SK-N-SH (cell line): Measurements from ENCODE around the gene GRK5. TPM values are rescaled to one million over a fixed set of nuclear protein-coding genes. Genes with fewer than 3 reads are reported as not detected.

Experiments used
- CTCF ChIA-PET: fragments of 300-600, 350-600 bp; formaldehyde crosslinking; extraction: SDS; loops from one replicate; lab custom pipeline; 2021; lab: Yijun Ruan, JAX
- POLR2A ChIA-PET: fragments of 350-600 bp; sonication (Branson Sonifier 250); formaldehyde crosslinking; extraction: SDS; loops from one replicate; lab custom pipeline; 2020; ENCODE audit warnings: antibody characterized with exemption, inconsistent platforms; lab: Yijun Ruan, JAX
- DNase-seq: peaks from one replicate; pipeline ENCODE4 v3.0.0; 2012
- H2AFZ ChIP-seq: fragments of 200-600 bp; sonication (generic); 2 replicates; pipeline ENCODE4 v1.8.1; 2016; ENCODE audit warnings: antibody characterized with exemption, mild to moderate bottlenecking, low read depth
- H3F3A ChIP-seq: fragments of 200-600 bp; sonication (generic); replicated peaks from 2 replicates; pipeline ENCODE3; 2016; ENCODE audit warnings: antibody characterized with exemption, mild to moderate bottlenecking; ENCODE audit not compliant: insufficient read depth
- H3K27ac ChIP-seq, 2 experiments: fragments of 200-500 bp in 1 of 2; fragments of 200-600 bp in 1 of 2; sonication (Bioruptor generic) in 1 of 2; sonication (generic), shearing (Covaris generic) in 1 of 2; 2 replicates each; pipeline versions ENCODE4 v1.5.1 to v1.6.1; 2014 to 2016; ENCODE audit warnings: low read depth in 2 of 2, inconsistent platforms in 1 of 2, low read length in 1 of 2, mild to moderate bottlenecking in 1 of 2, mixed read lengths in 1 of 2
- H3K27me3 ChIP-seq: fragments of 200-600 bp; sonication (generic), shearing (Covaris generic); 2 replicates; pipeline ENCODE4 v1.6.1; 2016; ENCODE audit warnings: mixed run types; ENCODE audit not compliant: insufficient read depth
- H3K36me3 ChIP-seq, 2 experiments: fragments of 200-500 bp in 1 of 2; fragments of 200-600 bp in 1 of 2; sonication (Bioruptor generic) in 1 of 2; sonication (generic) in 1 of 2; replicated peaks in 1 of 2; 2 replicates each; pipeline versions ENCODE3 to v1.5.1; 2014 to 2016; ENCODE audit warnings: low read length in 1 of 2, mild to moderate bottlenecking in 1 of 2; ENCODE audit not compliant: insufficient read depth in 2 of 2, control insufficient read depth in 1 of 2
- H3K4me1 ChIP-seq, 2 experiments: fragments of 200-500 bp in 1 of 2; fragments of 200-600 bp in 1 of 2; sonication (Bioruptor generic) in 1 of 2; sonication (generic), shearing (Covaris generic) in 1 of 2; 2 replicates each; pipeline versions ENCODE4 v1.5.1 to v1.6.1; 2014 to 2016; ENCODE audit warnings: low read depth in 1 of 2, low read length in 1 of 2, mixed run types in 1 of 2; ENCODE audit not compliant: insufficient read depth in 2 of 2, control insufficient read depth in 1 of 2
- H3K4me2 ChIP-seq: fragments of 200-600 bp; sonication (generic), shearing (Covaris generic); 2 replicates; pipeline ENCODE4 v1.6.1; 2017; ENCODE audit warnings: mixed run types
- H3K4me3 ChIP-seq, 2 experiments: fragments of 200-500 bp in 1 of 2; fragments of 200-600 bp in 1 of 2; sonication (Bioruptor generic) in 1 of 2; sonication (generic), shearing (Covaris generic) in 1 of 2; 2 replicates each; pipeline versions ENCODE4 v1.5.1 to v1.8.1; 2014 to 2016; ENCODE audit warnings: low read depth in 2 of 2, inconsistent platforms in 1 of 2, low read length in 1 of 2, mild to moderate bottlenecking in 1 of 2, mixed read lengths in 1 of 2, moderate library complexity in 1 of 2
- H3K79me2 ChIP-seq: fragments of 200-600 bp; sonication (generic); 2 replicates; pipeline ENCODE4 v1.8.1; 2017; ENCODE audit warnings: mild to moderate bottlenecking; ENCODE audit not compliant: insufficient read depth
- H3K9ac ChIP-seq: fragments of 200-600 bp; sonication (generic); 2 replicates; pipeline ENCODE4 v1.6.1; 2017; ENCODE audit warnings: mixed run types
- H3K9me2 ChIP-seq: fragments of 200-600 bp; sonication (generic); 2 replicates; pipeline ENCODE4 v1.6.1; 2017; ENCODE audit warnings: mixed run types
- H3K9me3 ChIP-seq: fragments of 200-600 bp; sonication (generic); 2 replicates; pipeline ENCODE4 v1.6.1; 2017; ENCODE audit warnings: mixed run types, mild to moderate bottlenecking, moderate library complexity
- H4K20me1 ChIP-seq: fragments of 200-600 bp; sonication (generic); 2 replicates; pipeline ENCODE4 v1.6.1; 2017; ENCODE audit warnings: mild to moderate bottlenecking, mixed run types; ENCODE audit not compliant: insufficient read depth
- CTCF ChIP-seq: fragments of 200-600 bp; sonication (generic); IDR thresholded peaks from 2 replicates; pipeline ENCODE4 v1.6.1; 2017; ENCODE audit warnings: antibody characterized with exemption, mild to moderate bottlenecking, moderate library complexity
- ELF1 ChIP-seq: IDR thresholded peaks from 2 replicates; pipeline ENCODE4 v1.4.0; 2012
- FOXJ3 ChIP-seq: sonication (generic); formaldehyde crosslinking; IDR thresholded peaks from 2 replicates; pipeline ENCODE4 v1.5.1; 2020; ENCODE audit warnings: mild to moderate bottlenecking, missing genetic modification reagents
- FOXM1 ChIP-seq: IDR thresholded peaks from 2 replicates; pipeline ENCODE4 v1.4.0; 2012; ENCODE audit warnings: low read depth, mild to moderate bottlenecking
- IRF3 ChIP-seq: fragments of 150-350 bp; IDR thresholded peaks from 2 replicates; pipeline ENCODE4 v1.6.1; 2016; ENCODE audit warnings: mild to moderate bottlenecking, low read depth, low read length
- NFIC ChIP-seq: IDR thresholded peaks from 2 replicates; pipeline ENCODE4 v1.4.0; 2012; ENCODE audit warnings: borderline replicate concordance
- POLR2AphosphoS5 ChIP-seq: IDR thresholded peaks from 2 replicates; pipeline ENCODE4 v1.6.1; 2012; ENCODE audit warnings: low read depth, low read length
- RCOR1 ChIP-seq: fragments of 150-350 bp; IDR thresholded peaks from 2 replicates; pipeline ENCODE4 v1.6.1; 2017; ENCODE audit warnings: antibody characterized with exemption, low read length
- RXRA ChIP-seq: IDR thresholded peaks from 2 replicates; pipeline ENCODE4 v1.4.0; 2012; ENCODE audit warnings: low read depth, mild to moderate bottlenecking, borderline replicate concordance
- SMC3 ChIP-seq: IDR thresholded peaks from 2 replicates; pipeline ENCODE4 v1.6.1; 2012; ENCODE audit warnings: low read depth, low read length, improper control_type of control experiment
- TAF1 ChIP-seq: IDR thresholded peaks from 2 replicates; pipeline ENCODE4 v1.6.1; 2012; ENCODE audit warnings: low read depth, mild to moderate bottlenecking, low read length, moderate library complexity, borderline replicate concordance
- TCF12 ChIP-seq: IDR thresholded peaks from 2 replicates; pipeline ENCODE4 v1.4.0; 2012
- TEAD4 ChIP-seq: IDR thresholded peaks from 2 replicates; pipeline ENCODE4 v1.4.0; 2012; ENCODE audit warnings: mild to moderate bottlenecking, borderline replicate concordance; ENCODE audit not compliant: insufficient read depth
- WGBS: methylation state at CpG from one replicate; pipeline ENCODE4 v1.1.6; 2017; ENCODE audit warnings: low lambda C conversion rate; 5-methylcytosine and 5-hydroxymethylcytosine counted together
- polyA plus RNA-seq, 3 experiments: library from polyadenylated mRNA; depleted of rRNA; stranded (reverse); fragments of >200 nt; gene quantifications; 2 replicates each; pipeline ENCODE4 v1.2.3, GENCODE V29; 2012
- TF ChIP-seq, protein P1 (sequence below): IDR thresholded peaks from 2 replicates; pipeline ENCODE4; 2012
- TF ChIP-seq, protein P2 (sequence below): IDR thresholded peaks from 2 replicates; pipeline ENCODE4 v1.4.0; 2012; ENCODE audit warnings: low read depth, borderline replicate concordance

The GRK5 gene
- polyA plus RNA-seq, 1 of the 3 experiments (the other 2 are of a cell fraction): 12.1 TPM

GRCh38 chr10:119373294-119374102, 166.1 kb downstream of the GRK5 start:
- H3K9me3 ChIP-seq: no peaks in the 10 kb centered on the region
- peaks cover 9 to 51% of the 10 kb centered on the region in 2 experiments; a peak in 3 of 4 replicates for H3K4me1 ChIP-seq
- H3K4me3 ChIP-seq: no peak overlapping the region
- H3K4me2 ChIP-seq: no peak overlapping the region
- no peaks in the 10 kb centered on the region for H3K27me3 ChIP-seq
- TF ChIP-seq FOXJ3 (CRISPR knock-in tag) (no peak), SMC3 (no peak), RCOR1 (no peak), IRF3 (no peak), FOXM1 (no peak), NFIC (no peak), TAF1 (no peak), ELF1 (no peak), POLR2AphosphoS5 (no peak), CTCF (no peak), RXRA (no peak), TEAD4 (no peak), TCF12 (no peak)
- TF ChIP-seq, protein P1, sequence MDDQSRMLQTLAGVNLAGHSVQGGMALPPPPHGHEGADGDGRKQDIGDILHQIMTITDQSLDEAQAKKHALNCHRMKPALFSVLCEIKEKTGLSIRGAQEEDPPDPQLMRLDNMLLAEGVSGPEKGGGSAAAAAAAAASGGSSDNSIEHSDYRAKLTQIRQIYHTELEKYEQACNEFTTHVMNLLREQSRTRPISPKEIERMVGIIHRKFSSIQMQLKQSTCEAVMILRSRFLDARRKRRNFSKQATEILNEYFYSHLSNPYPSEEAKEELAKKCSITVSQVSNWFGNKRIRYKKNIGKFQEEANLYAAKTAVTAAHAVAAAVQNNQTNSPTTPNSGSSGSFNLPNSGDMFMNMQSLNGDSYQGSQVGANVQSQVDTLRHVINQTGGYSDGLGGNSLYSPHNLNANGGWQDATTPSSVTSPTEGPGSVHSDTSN: no peak
- TF ChIP-seq, protein P2, sequence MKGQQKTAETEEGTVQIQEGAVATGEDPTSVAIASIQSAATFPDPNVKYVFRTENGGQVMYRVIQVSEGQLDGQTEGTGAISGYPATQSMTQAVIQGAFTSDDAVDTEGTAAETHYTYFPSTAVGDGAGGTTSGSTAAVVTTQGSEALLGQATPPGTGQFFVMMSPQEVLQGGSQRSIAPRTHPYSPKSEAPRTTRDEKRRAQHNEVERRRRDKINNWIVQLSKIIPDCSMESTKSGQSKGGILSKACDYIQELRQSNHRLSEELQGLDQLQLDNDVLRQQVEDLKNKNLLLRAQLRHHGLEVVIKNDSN: no peak
- TF ChIP-seq, all 33 proteins: peak for 0
- H3K27ac ChIP-seq: no peak overlapping the region
- no peaks in the 10 kb centered on the region for H3K79me2 ChIP-seq
- 92% methylated on average over 13 of the region's 13 CpGs for WGBS
- H3K9ac ChIP-seq: no peak overlapping the region
- H3K36me3 ChIP-seq: no peaks in the 10 kb centered on the region
- H3K9me2 ChIP-seq: no peaks in the 10 kb centered on the region
- POLR2A ChIA-PET: no interaction called here
- peaks cover 2% of the 10 kb centered on the region for H3F3A ChIP-seq
- no peaks in the 10 kb centered on the region for H4K20me1 ChIP-seq
- CTCF ChIA-PET: interaction anchor here (0.7 kb wide), 1 partner anchor 19 kb away, joined by 4 read pairs; no protein-coding TSS in a partner anchor
- no peak for DNase-seq
- no peak overlapping the region for H2AFZ ChIP-seq
